Globus pallidus (tissue), 1 donor: Measurements from ENCODE around the gene PRR19.
A peak's percentile ranks its signal among the peaks of the same experiment; 100 is the strongest.

Experiments
- DNase-seq: peaks from one replicate; pipeline ENCODE4 v3.0.0-alpha.2; 2015; ENCODE audit warnings: low spot score

The PRR19 gene

GRCh38 chr19:42271861-42272534 lies 29.9 kb upstream of the PRR19 start:
- no peak for DNase-seq

- no peak for DNase-seq
These were observed 29.4 kb upstream of the PRR19 start for GRCh38 chr19:42272535-42272897.

GRCh38 chr19:42272989-42273406 lies 28.9 kb upstream of the PRR19 start:
- no peak for DNase-seq

GRCh38 chr19:42273407-42274064 lies 28.4 kb upstream of the PRR19 start:
- DNase-seq: no peak

- no peak for DNase-seq
These were observed 27.8 kb upstream of the PRR19 start for GRCh38 chr19:42274065-42274682.

- DNase-seq: no peak
These were observed 26.8 kb upstream of the PRR19 start for GRCh38 chr19:42275103-42275502.

GRCh38 chr19:42275517-42275916 lies 26.4 kb upstream of the PRR19 start:
- no peak for DNase-seq

- DNase-seq: no peak
These were observed 25.6 kb upstream of the PRR19 start for GRCh38 chr19:42276284-42276683.

GRCh38 chr19:42276821-42277220 lies 25.1 kb upstream of the PRR19 start:
- no peak for DNase-seq

GRCh38 chr19:42277821-42278451 lies 24.0 kb upstream of the PRR19 start:
- no peak for DNase-seq

GRCh38 chr19:42278452-42279154 lies 23.3 kb upstream of the PRR19 start:
- peak; percentile 21 for DNase-seq

- no peak for DNase-seq
These were observed 22.6 kb upstream of the PRR19 start for GRCh38 chr19:42279155-42279901.

- peak; percentile 95 for DNase-seq
These were observed 21.8 kb upstream of the PRR19 start for GRCh38 chr19:42279902-42280814.

- DNase-seq: no peak
These were observed 21.2 kb upstream of the PRR19 start for GRCh38 chr19:42280815-42281145.

- DNase-seq: peak; percentile 84
These were observed 20.6 kb upstream of the PRR19 start for GRCh38 chr19:42281146-42281826.

- DNase-seq: peak; percentile 44
These were observed 19.8 kb upstream of the PRR19 start for GRCh38 chr19:42281827-42282762.

- DNase-seq: no peak
These were observed 19.1 kb upstream of the PRR19 start for GRCh38 chr19:42282819-42283187.

GRCh38 chr19:42283188-42284065 lies 18.5 kb upstream of the PRR19 start:
- DNase-seq: peak; percentile 95
